SK-N-SH treated with all-trans-retinoic acid at 6 μM for 48 hours (cell line): ENCODE data around the gene B3GNT5.

Source experiments
- ATAC-seq: fragments of 200-7000 bp; cut with Tn5 transposase; 3 replicates; pipeline ENCODE4 v1.9.1; 2020; ENCODE audit warnings: mild to moderate bottlenecking, moderate library complexity
- ARNTL ChIP-seq: fragments of 450-650 bp; formaldehyde crosslinking; IDR thresholded peaks from 2 replicates; pipeline ENCODE4 v1.5.0; 2020; ENCODE audit warnings: low read depth, mild to moderate bottlenecking, moderate library complexity, borderline replicate concordance
- CSDC2 ChIP-seq: fragments of 250-450 bp; sonication (Bioruptor Pico); IDR thresholded peaks from 2 replicates; pipeline ENCODE4 v1.5.0; 2020; ENCODE audit warnings: mild to moderate bottlenecking, moderate library complexity
- GLIS3 ChIP-seq: fragments of 250-450 bp; sonication (Bioruptor Pico); IDR thresholded peaks from 2 replicates; pipeline ENCODE4 v1.5.0; 2020; ENCODE audit warnings: mild to moderate bottlenecking, moderate library complexity
- OSR1 ChIP-seq: fragments of 250-450 bp; sonication (Bioruptor Pico); IDR thresholded peaks from 2 replicates; pipeline ENCODE4 v1.8.0; 2022; ENCODE audit warnings: moderate library complexity, mild to moderate bottlenecking, inconsistent platforms
- POU6F1 ChIP-seq: fragments of 250-450 bp; sonication (Bioruptor Pico); IDR thresholded peaks from 2 replicates; pipeline ENCODE4 v1.8.0; 2021; ENCODE audit warnings: low read depth, mild to moderate bottlenecking, moderate library complexity, borderline replicate concordance
- PPARA ChIP-seq: fragments of 250-450 bp; sonication (Bioruptor Pico); IDR thresholded peaks from 2 replicates; pipeline ENCODE4 v1.5.0; 2020; ENCODE audit warnings: mild to moderate bottlenecking, borderline replicate concordance
- RARB ChIP-seq: fragments of 250-450 bp; sonication (Bioruptor Pico); IDR thresholded peaks from 2 replicates; pipeline ENCODE4 v1.8.0; 2021; ENCODE audit warnings: mild to moderate bottlenecking, moderate library complexity
- SNAI2 ChIP-seq: fragments of 250-450 bp; sonication (Bioruptor Pico); IDR thresholded peaks from 2 replicates; pipeline ENCODE4 v1.5.0; 2020; ENCODE audit warnings: mild to moderate bottlenecking, moderate library complexity
- TCF4 ChIP-seq: fragments of 250-450 bp; sonication (Bioruptor Pico); IDR thresholded peaks from 2 replicates; pipeline ENCODE4 v1.8.0; 2021; ENCODE audit warnings: mild to moderate bottlenecking, moderate library complexity, borderline replicate concordance
- TOX ChIP-seq: fragments of 250-450 bp; sonication (Bioruptor Pico); IDR thresholded peaks from 2 replicates; pipeline ENCODE4 v1.8.0; 2021; ENCODE audit warnings: mild to moderate bottlenecking, moderate library complexity, borderline replicate concordance
- ZC3H10 ChIP-seq: fragments of 250-450 bp; sonication (Bioruptor Pico); IDR thresholded peaks from 2 replicates; pipeline ENCODE4 v1.5.1; 2021; ENCODE audit warnings: mild to moderate bottlenecking, moderate library complexity
- ZFP3 ChIP-seq: fragments of 250-450 bp; sonication (Bioruptor Pico); IDR thresholded peaks from 2 replicates; pipeline ENCODE4 v1.5.0; 2020; ENCODE audit warnings: mild to moderate bottlenecking, moderate library complexity
- ZFP30 ChIP-seq: fragments of 450-650 bp; formaldehyde crosslinking; IDR thresholded peaks from 2 replicates; pipeline ENCODE4 v1.5.0; 2022; ENCODE audit warnings: mild to moderate bottlenecking, moderate library complexity
- ZNF70 ChIP-seq: fragments of 450-650 bp; formaldehyde crosslinking; IDR thresholded peaks from 2 replicates; pipeline ENCODE4 v1.5.0; 2020; ENCODE audit warnings: mild to moderate bottlenecking, moderate library complexity
- ZNF8 ChIP-seq: fragments of 450-650 bp; formaldehyde crosslinking; IDR thresholded peaks from 2 replicates; pipeline ENCODE4 v1.5.0; 2020; ENCODE audit warnings: mild to moderate bottlenecking, moderate library complexity

Gene B3GNT5

GRCh38 chr3:183317886-183318865, 65.1 kb downstream of the B3GNT5 start (continued):
- TF ChIP-seq OSR1 (no peak), ZC3H10 (no peak), TCF4 (no peak), PPARA (CRISPR knock-in tag) (no peak), RARB (no peak), TOX (CRISPR knock-in tag) (no peak), CSDC2 (no peak), ARNTL (CRISPR knock-in tag) (no peak), GLIS3 (CRISPR knock-in tag) (no peak), ZFP30 (CRISPR knock-in tag) (no peak)

DNA sequence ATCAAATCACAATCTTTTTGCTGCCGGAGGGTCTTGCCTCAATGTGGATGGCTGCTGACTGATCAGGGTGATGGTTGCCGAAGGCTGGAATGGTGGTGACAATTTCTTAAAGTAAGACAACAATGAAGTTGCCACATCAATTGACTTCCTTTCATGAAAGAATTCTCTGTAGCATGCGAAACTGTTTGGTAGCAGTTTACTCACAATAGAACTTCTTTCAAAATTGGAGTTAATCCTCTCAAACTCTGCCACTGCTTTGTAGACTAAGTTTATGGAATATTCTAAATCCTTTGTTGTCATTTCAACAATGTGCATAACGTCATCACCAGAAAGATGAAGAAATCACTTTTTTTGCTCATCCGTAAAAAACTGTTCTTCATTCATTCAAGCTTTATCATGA, 65.8 kb downstream of the B3GNT5 start:
- ATAC-seq = no peak
- TF ChIP-seq ZNF8 (no peak), ZC3H10 (no peak), ZFP3 (no peak), POU6F1 (CRISPR knock-in tag) (no peak)

DNA sequence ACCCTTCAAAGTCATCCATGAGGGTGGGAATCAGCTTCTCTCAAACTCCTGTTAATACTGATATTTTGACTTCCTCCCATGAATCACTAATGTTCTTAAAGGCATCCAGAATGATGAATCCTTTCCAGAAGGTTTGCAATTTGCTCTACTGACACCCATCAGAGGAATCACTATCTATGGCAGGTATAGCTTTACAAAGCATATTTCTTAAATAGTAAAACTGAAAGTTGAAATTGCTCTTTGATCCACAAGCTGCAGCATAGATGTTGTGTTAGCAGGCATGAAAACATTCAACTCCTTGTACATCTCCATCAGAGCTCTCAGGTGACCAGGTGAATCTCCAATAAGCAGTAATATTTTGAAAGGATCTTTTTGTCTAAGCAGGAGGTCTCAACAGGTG, 66.3 kb downstream of the B3GNT5 start:
- ATAC-seq = no peak
- no peak for TF ChIP-seq CSDC2
- TF ChIP-seq GLIS3 (CRISPR knock-in tag) = no peak
- no peak for TF ChIP-seq ARNTL (CRISPR knock-in tag)
- TF ChIP-seq TCF4 = no peak
- no peak for TF ChIP-seq ZNF70
- no peak for TF ChIP-seq SNAI2 (CRISPR knock-in tag)
- TF ChIP-seq, all 23 proteins: peak for 0
